Loucy (cell line): ENCODE results near the gene FAM180A.

ENCODE experiments used
- H2AFZ ChIP-seq: fragments of 200-600 bp; sonication (generic); 2 replicates; pipeline ENCODE4 v1.6.0; 2016; ENCODE audit warnings: antibody characterized with exemption, mild to moderate bottlenecking, low read length, moderate library complexity
- H3F3A ChIP-seq: fragments of 200-600 bp; 2 replicates; pipeline ENCODE4 v1.6.0; 2016; ENCODE audit warnings: antibody characterized with exemption, low read depth, mild to moderate bottlenecking
- H3K27me3 ChIP-seq: fragments of 200-600 bp; sonication (generic); 2 replicates; pipeline ENCODE4 v1.6.1; 2014; ENCODE audit warnings: low read length, mild to moderate bottlenecking; ENCODE audit not compliant: insufficient read depth, poor library complexity, severe bottlenecking
- H3K36me3 ChIP-seq: fragments of 200-600 bp; sonication (generic); 2 replicates; pipeline ENCODE4 v1.6.1; 2016; ENCODE audit warnings: low read length; ENCODE audit not compliant: insufficient read depth
- H3K4me1 ChIP-seq: fragments of 200-600 bp; sonication (generic); 2 replicates; pipeline ENCODE4 v1.5.1; 2014; ENCODE audit warnings: low read length, mild to moderate bottlenecking; ENCODE audit not compliant: insufficient read depth, poor library complexity, severe bottlenecking
- H3K4me2 ChIP-seq: fragments of 200-600 bp; sonication (generic); 2 replicates; pipeline ENCODE4 v1.6.0; 2014; ENCODE audit warnings: antibody characterized with exemption, low read length, low read depth, mild to moderate bottlenecking; ENCODE audit not compliant: poor library complexity, severe bottlenecking
- H3K4me3 ChIP-seq: fragments of 200-600 bp; sonication (generic); 2 replicates; pipeline ENCODE4 v1.5.1; 2014; ENCODE audit warnings: low read length, mild to moderate bottlenecking, mixed read lengths; ENCODE audit not compliant: poor library complexity, severe bottlenecking
- H3K79me2 ChIP-seq: fragments of 200-600 bp; sonication (generic); 2 replicates; pipeline ENCODE4 v1.6.1; 2014; ENCODE audit warnings: low read length; ENCODE audit not compliant: insufficient read depth
- H3K9ac ChIP-seq: fragments of 200-600 bp; sonication (generic); 2 replicates; pipeline ENCODE4 v1.6.0; 2014; ENCODE audit warnings: mild to moderate bottlenecking, low read depth, low read length, moderate library complexity; ENCODE audit not compliant: poor library complexity, severe bottlenecking
- H3K9me2 ChIP-seq: fragments of 200-600 bp; sonication (generic); replicated peaks from 2 replicates; pipeline ENCODE4 v1.6.1; 2016; ENCODE audit warnings: low read depth, low read length, mixed read lengths
- H3K9me3 ChIP-seq: fragments of 200-600 bp; sonication (generic); 2 replicates; pipeline ENCODE4 v1.6.1; 2014; ENCODE audit warnings: mild to moderate bottlenecking, antibody characterized with exemption, low read length, low read depth; ENCODE audit not compliant: insufficient read depth
- H4K20me1 ChIP-seq: fragments of 200-600 bp; sonication (generic); 2 replicates; pipeline ENCODE4 v1.6.0; 2014; ENCODE audit warnings: antibody characterized with exemption, low read length, mild to moderate bottlenecking; ENCODE audit not compliant: insufficient read depth, poor library complexity, severe bottlenecking
- CTCF ChIP-seq: fragments of 200-600 bp; sonication (generic); conservative IDR thresholded peaks from 2 replicates; pipeline ENCODE4 v1.5.1; 2014; ENCODE audit warnings: mild to moderate bottlenecking, antibody characterized with exemption, low read length
- EZH2phosphoT487 ChIP-seq: fragments of 200-600 bp; IDR thresholded peaks from 2 replicates; pipeline ENCODE4 v1.6.1; 2018; ENCODE audit warnings: antibody characterized with exemption, mild to moderate bottlenecking, moderate library complexity, borderline replicate concordance

Gene FAM180A

DNA sequence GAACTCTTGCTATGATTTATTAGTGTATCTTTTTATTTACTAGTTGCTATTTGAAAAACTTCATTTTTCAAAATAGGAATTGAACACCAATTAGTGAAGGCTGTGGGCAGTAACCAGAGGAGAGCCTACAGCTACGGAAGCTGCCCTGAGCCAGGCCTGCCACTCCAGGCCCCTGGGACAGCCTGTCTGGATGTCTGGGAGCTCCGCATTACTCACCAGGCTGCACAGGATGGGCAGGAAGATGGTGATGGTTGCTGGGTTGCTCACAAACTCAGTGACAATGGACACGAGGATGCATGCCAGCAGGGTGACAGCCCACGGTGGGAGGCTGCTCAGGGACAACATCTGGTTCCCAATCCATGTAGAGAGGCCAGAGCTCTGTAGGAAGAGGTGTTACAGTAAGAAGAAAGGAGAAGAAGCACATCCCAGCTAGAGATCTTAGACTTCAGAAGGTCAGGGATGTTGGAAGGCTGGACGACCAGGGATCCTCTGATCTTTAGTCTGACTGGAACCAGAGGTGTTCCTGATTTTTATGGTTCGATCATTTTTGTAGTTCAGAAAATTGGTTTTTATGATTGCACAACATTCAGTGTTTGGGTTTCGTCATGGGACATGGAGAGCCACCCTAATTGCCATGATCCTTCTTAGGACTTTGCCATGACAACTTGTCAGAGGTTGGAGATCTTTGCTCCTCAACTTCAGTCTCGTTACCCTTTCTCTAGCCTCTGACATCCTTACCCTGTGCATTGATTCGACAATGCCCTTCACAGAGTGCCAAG lies 63.1 kb downstream of the FAM180A start:
- TF ChIP-seq EZH2phosphoT487 (no peak), CTCF (no peak)
- H2AFZ ChIP-seq, result no peak overlapping the region
- H3F3A ChIP-seq, result no peaks in the 10 kb centered on the region
- no peaks in the 10 kb centered on the region for H4K20me1 ChIP-seq
- H3K79me2 ChIP-seq, result no peaks in the 10 kb centered on the region
- no peaks in the 10 kb centered on the region for H3K9me2 ChIP-seq
- H3K9me3 ChIP-seq, result no peaks in the 10 kb centered on the region
- H3K36me3 ChIP-seq, result no peaks in the 10 kb centered on the region
- H3K4me3 ChIP-seq, result no peak overlapping the region
- no peak overlapping the region for H3K4me2 ChIP-seq
- H3K4me1 ChIP-seq, result no peaks in the 10 kb centered on the region
- no peak overlapping the region for H3K9ac ChIP-seq
- no peaks in the 10 kb centered on the region for H3K27me3 ChIP-seq

DNA sequence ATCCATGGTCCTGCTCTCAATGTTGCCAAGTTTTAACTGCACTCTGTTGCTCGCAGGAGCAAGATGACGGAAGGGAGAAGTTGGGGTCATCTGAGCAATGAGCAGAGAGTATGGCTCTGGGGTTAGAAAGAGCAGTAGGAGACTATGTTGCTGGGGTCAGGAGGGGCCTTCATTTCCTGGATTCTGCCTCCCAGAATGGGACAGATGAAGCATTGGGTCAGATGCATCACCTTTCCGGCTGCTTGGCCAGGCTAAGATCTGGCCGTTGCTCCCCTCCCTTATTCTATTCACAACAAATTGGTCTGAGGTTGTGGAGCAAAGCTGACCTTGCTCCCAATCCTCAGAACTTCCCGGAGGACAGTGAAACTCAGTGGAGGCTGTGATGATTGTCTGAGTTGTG lies 63.9 kb downstream of the FAM180A start:
- H4K20me1 ChIP-seq, result no peaks in the 10 kb centered on the region
- no peak overlapping the region for H3K4me2 ChIP-seq
- no peaks in the 10 kb centered on the region for H3K79me2 ChIP-seq
- H2AFZ ChIP-seq, result no peak overlapping the region
- H3K4me3 ChIP-seq, result no peak overlapping the region
- TF ChIP-seq EZH2phosphoT487, result no peak
- TF ChIP-seq CTCF, result no peak
- H3K36me3 ChIP-seq, result no peaks in the 10 kb centered on the region
- H3K9me3 ChIP-seq, result no peaks in the 10 kb centered on the region
- H3F3A ChIP-seq, result no peaks in the 10 kb centered on the region
- no peaks in the 10 kb centered on the region for H3K4me1 ChIP-seq
- H3K9ac ChIP-seq, result no peak overlapping the region
- no peaks in the 10 kb centered on the region for H3K27me3 ChIP-seq
- H3K9me2 ChIP-seq, result no peaks in the 10 kb centered on the region

DNA sequence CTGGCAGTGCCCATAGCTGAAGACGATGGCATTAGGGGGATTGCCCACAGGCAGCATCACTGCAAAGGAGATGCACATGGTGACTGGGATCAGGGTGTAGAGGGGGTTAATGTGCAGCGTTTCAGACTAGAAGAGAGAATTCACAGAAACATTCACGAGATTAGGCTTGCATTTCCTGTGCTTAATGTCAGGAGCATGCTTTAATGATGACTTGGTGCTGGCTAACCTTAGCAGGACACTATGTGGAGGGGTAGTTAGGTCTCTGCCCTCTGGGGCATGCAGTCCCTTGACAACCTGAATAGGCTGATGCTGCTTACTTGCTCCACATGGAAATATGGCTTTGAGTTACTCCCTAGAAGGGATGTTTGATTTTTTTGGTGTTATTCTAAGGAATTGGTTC lies 64.5 kb downstream of the FAM180A start:
- no peaks in the 10 kb centered on the region for H3K4me1 ChIP-seq

More for the DNA sequence above, 64.5 kb downstream of the FAM180A start:
- H3K9ac ChIP-seq, result no peak overlapping the region
- H3K79me2 ChIP-seq, result no peaks in the 10 kb centered on the region
- H3K36me3 ChIP-seq, result no peaks in the 10 kb centered on the region
- no peak for TF ChIP-seq CTCF
- no peak for TF ChIP-seq EZH2phosphoT487
- H3K27me3 ChIP-seq, result no peaks in the 10 kb centered on the region
- H4K20me1 ChIP-seq, result no peaks in the 10 kb centered on the region
- H3F3A ChIP-seq, result no peaks in the 10 kb centered on the region
- no peak overlapping the region for H2AFZ ChIP-seq
- H3K9me3 ChIP-seq, result no peaks in the 10 kb centered on the region
- no peaks in the 10 kb centered on the region for H3K9me2 ChIP-seq
- no peak overlapping the region for H3K4me2 ChIP-seq
- H3K4me3 ChIP-seq, result no peak overlapping the region
